Stimulated activated CD8-positive, alpha-beta memory T cell treated with anti-CD3 and anti-CD28 coated beads, Interleukin-7, amount 100 ng/mL, for 48 hours (primary cell): ENCODE results near the gene SEZ6L.

ENCODE experiments used
- DNase-seq, 2 donors: peaks; one replicate each; pipeline ENCODE4 v3.0.0-alpha.2; 2020; ENCODE audit warnings: low read depth in 1 of 2; ENCODE audit errors: extremely low read depth in 1 of 2

The SEZ6L gene

DNA sequence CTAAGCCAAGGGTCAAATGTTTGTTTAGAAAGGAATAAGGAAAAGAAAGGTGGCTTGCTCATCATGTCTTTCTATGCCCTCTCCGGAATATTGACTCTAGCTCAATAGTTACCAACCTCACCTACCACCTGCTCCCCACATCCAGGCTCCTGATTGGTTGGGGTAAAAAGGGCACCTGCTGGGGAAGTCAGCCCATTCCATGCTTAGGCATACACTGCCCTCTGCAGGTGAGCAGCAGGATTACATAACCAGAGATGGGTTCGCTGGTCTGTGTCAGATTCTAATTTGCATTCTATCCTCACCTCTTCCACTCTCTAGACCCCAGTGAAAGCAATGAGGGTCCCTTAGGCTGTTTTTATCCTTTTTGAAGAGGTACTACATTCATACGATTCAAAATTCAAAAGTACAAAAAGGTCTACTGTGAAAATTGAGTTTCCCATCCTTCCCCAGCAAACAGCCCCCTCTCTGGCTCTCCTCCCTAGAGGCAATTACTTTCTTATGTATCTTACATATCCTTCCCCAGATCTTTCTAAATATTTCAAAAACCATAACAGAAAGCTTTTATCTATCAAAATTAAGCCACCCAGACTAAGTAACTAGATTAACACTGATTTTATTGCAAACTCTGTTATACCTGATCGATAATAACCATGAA lies 161.8 kb downstream of the SEZ6L start:
- DNase-seq: peak; percentile 1 to 38

DNA sequence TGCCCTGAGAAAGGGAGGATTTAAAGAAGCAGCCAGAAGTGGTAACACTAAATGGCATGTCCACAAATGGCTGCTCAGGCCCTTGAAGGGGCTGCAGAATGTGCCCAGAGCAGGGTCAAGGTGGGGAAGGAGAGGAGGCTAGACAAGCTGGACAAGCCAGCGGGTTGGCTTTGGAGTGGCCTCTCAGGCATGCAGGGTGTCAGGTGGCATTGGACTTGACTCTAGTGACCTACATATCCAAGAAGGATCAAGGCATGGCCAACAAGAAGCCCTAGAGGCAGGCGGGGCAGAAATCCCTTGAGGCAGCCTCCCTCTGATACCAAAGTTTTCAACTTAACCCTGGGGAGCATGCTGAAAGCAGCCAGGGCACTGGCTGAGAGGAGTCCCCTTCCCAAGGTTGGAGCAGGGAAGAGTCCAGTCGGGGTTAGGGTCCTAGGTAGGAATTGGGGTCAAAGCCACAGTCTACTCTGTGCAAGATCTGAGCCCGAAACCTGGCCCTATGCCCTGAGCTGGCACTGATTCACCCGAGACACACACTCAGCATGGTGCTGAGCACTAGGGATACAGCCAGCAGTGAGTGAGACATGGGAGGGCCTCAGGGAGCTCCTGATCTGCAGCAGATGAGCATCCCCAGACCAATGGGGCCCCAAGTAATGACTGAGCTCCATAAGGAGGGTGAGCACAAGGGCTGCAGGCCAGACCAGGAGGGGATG lies 164.0 kb downstream of the SEZ6L start:
- DNase-seq: no peak

GRCh38 chr22:26334232-26334631 lies 165.0 kb downstream of the SEZ6L start:
- DNase-seq: no peak

GRCh38 chr22:26336773-26337172 lies 167.5 kb downstream of the SEZ6L start:
- no peak for DNase-seq

GRCh38 chr22:26339755-26340154 lies 170.5 kb downstream of the SEZ6L start:
- DNase-seq: no peak

DNA sequence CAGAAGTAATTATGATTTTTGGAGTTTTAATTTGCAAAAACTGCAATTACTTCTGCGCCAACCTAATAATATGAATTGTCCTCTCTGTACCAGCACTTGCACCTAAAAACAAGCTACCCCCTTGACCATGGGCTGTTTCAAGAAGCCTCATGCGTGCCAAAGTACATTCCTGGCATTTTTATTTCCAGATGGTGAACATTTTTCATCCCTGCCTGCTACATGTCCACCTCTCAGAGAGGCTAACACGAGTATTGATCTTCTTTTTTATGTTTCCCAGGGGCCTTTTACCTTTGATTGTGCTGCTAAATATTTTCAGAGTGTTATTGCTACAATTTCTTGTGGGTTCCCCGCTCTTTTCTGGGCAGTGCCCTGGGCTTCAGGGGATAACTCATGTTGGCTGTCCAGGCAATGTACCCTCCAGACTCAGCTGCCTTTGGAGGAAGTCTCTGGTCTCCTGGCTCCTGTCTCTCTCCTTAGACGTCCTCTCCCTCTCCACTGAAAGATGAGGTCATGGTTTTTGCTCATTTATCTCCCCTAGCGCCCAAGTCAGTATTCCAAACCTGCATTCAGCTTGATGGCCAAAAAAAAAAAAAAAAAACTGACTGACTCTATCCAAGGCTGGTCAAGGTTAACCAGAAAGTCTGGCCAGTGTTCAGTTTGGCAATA lies 173.6 kb downstream of the SEZ6L start:
- DNase-seq: no peak

DNA sequence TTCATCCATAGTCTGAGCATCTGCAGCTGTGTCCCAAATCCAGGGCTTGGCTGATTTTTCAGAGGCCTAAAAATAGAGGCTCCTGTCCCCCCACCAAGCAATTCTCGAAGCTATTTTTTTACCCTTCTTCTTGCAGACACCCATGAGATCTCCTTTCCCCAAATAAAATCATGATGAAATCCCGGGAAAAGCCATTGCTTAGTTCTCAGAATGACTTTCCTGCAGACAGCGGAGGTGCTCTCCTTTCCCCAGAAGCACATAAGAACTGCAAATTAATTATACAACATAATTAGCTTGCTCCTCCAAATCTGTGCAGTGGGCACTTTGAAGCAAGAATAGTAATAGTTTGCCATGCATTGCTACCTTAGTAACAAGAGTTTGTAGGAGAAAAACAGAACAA lies 176.2 kb downstream of the SEZ6L start:
- DNase-seq: no peak

GRCh38 chr22:26348810-26349526 lies 179.7 kb downstream of the SEZ6L start:
- DNase-seq: no peak

DNA sequence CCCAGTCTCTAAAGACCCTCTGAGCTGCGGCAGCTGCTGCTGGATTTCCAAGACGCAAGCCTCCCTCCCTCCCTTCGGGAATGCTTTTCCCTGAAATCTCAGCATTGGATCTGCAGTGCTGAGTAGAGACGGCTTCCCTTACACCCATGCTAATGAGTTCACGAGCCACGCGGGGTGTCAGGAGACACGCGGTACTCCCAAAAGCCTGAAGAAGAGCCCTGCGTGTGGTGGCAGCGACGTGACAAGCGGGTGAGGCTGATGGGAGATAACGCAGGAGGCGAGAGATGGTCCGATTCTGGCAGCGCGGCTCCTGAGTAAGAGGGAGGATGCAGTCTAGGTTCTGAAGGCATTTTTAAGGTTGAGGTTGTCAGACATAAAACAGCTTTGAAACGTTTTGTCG lies 185.4 kb downstream of the SEZ6L start:
- DNase-seq: no peak

- no peak for DNase-seq
Observed at GRCh38 chr22:26357281-26357680, 188.0 kb downstream of the SEZ6L start.

GRCh38 chr22:26357813-26358212 lies 188.6 kb downstream of the SEZ6L start:
- no peak for DNase-seq

GRCh38 chr22:26359156-26359555 lies 189.9 kb downstream of the SEZ6L start:
- no peak for DNase-seq

DNA sequence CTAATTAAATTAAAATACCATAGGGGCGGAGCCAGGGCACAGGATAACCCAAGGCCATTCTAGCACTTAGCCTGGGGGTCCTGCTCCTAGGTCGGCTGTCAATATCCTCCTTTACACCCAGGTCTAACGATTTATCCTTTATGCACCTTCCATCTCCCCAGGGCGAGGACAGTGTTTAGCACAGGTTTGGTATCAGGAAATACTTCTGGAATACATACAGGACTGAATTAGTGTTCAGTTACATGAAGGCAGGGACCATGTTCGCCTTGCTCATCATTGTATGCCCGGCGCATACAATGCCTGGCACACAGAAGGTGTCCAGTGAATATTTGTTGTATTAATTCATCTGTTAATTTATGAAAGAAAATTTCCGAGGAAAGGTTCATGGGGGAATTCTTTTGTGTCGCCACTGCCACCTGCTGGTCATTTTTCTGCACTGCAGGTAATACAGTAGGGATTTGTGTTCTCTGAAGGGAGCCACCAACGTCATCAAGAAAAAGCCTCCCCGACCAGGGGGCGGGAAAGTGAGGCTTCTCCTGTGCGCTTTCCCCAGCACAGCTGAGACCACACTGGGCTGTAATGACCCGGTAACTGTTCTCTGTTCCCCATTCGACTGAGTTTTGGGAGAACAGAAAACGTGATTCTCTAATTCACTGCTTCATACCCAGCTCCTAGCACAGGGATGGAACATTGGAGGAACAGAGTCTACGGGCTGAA lies 191.1 kb downstream of the SEZ6L start:
- peak; percentile 23 to 24 for DNase-seq

- no peak for DNase-seq
Observed at GRCh38 chr22:26362471-26362870, 193.2 kb downstream of the SEZ6L start.

DNA sequence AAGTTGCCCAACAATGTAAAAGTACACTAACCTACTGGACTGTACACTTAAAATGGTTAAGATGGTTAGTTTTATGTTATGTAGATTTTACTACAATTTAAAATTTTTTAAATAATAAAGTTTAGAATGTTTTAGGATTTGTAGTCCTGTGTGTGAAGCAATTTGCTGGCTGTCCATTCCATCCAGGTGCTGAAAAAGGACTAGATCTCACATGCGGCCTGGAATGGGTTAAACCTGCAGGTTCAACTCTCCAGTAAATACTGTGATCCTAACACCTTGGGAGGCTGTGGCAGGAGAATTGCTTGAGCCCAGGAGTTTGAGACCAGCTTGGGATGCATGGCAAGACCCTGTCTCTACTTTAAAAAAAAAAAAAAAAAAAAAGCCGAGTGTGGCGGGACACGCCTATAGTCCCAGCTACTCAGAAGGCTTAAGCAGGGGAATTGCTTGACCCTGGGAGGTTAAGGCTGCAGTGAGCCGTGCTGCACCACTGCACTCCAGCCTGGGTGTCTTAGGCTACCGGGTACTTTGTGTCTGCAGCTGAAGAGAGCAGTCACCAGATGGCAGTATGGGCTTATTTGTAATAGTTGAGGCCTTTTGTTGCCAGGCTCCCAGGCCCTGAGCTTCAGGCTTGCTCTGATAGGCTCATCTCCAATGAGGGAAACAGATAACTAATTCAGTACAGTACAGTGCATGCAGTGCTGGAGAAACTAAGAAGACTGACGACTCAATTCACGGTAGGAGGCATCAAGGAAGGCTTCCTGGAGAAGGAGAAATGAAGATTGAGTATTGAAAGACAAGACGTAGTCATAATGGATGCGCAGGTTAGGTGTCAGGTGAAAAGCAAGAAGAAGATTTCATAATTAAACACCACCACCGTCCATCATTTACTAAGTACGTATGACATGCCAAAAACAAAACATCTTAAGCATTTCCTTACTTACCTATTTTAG lies 195.1 kb downstream of the SEZ6L start:
- peak in 1 of 2 donors; percentile 27 for DNase-seq

GRCh38 chr22:26367402-26368245 lies 198.4 kb downstream of the SEZ6L start:
- peak; percentile 9 to 22 for DNase-seq

DNA sequence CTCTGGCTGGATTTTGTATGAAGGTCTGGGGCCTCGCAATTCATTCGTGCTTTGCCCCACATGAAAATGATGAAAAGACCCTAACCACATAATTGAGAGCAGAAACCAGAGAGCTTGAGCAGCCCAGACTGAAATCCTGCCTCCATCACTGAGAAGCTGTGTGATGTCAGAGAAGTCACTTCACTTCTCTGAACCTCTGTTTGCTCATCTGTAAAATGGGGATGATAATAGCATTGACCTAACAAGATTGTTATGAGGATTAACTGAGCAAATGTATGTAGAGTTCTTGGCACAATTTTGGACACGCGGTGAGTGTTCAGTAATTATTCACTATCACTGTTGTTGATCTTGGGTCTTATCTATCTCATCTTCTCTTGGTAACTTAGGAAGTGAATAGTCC lies 203.6 kb downstream of the SEZ6L start:
- no peak for DNase-seq

DNA sequence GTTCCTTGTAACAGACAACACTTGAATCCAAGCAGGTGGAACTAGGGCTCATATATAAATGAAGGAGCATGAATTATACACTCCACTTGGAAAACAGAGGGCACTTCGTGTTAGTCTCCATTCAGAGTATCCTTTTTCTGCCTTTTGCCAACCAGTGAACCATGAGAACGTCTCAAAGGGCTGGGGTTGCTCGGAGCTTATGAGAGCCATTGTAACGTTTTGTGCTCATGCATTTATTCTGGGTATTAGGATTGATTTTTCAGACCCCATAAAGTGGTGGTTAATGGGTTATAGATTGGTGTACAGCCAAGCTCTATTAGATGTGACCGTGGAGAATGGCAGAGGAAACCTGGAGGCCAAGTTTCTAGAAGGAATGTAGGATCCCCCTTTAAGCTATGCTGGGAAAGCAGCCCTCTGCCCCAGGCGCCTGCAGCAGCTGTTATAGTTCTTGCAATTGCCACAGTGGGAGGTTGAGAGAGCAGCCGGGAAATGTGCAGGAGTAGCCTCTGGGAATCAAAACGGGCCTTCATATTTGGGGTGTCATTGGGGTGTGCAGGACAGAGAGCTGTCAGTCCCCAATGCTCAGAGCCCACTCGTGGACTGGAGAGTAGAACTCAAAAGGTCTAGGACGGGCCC lies 205.2 kb downstream of the SEZ6L start:
- DNase-seq: no peak
